GM12801 (cell line): ENCODE measurements around the gene OCA2.

Source experiments
- TF ChIP-seq, protein P1 (sequence below): IDR thresholded peaks from one replicate; pipeline ENCODE4 v1.5.1; 2011; ENCODE audit warnings: control low read depth; ENCODE audit not compliant: insufficient read length; ENCODE audit errors: extremely low read depth

Gene OCA2

DNA sequence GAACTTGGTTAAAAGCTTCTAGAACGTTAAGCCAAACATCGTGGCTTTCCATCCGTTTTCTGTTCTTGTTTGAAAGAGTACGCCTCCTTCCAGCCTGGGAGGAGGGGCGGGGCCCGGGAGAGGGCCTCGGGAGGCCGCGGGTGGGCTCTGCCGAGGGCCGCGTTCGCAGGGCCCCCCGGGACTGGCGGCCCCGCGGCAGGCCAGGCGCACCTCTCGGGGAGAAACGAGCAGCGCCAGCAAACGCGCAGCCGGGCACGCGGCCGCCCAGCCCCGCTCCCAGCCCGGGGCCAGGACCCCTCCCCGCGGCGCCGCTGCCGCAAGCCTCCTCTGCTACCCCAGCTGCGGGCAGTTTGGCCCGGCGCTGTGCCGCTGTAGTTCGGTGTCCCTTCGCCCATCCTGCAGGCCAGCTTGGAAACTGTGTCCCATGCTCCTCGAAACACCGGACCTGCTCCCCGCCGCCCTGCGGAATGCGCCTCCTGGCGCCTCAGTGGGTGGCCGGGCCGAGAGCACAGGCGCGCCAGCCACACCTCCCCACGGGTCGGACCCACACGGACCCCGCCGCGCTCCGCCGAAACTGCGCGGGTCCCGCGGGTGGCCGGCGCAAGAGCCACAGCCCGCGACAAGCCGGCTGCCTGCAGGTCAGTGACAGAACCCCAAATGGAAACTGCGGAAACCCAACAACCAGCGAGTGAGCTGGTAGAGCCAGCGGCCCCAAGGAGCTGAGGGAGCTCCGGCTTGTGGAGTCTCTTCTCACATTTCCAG, 2.3 kb downstream of the OCA2 start:
- TF ChIP-seq, protein P1, sequence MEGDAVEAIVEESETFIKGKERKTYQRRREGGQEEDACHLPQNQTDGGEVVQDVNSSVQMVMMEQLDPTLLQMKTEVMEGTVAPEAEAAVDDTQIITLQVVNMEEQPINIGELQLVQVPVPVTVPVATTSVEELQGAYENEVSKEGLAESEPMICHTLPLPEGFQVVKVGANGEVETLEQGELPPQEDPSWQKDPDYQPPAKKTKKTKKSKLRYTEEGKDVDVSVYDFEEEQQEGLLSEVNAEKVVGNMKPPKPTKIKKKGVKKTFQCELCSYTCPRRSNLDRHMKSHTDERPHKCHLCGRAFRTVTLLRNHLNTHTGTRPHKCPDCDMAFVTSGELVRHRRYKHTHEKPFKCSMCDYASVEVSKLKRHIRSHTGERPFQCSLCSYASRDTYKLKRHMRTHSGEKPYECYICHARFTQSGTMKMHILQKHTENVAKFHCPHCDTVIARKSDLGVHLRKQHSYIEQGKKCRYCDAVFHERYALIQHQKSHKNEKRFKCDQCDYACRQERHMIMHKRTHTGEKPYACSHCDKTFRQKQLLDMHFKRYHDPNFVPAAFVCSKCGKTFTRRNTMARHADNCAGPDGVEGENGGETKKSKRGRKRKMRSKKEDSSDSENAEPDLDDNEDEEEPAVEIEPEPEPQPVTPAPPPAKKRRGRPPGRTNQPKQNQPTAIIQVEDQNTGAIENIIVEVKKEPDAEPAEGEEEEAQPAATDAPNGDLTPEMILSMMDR: no peak

DNA sequence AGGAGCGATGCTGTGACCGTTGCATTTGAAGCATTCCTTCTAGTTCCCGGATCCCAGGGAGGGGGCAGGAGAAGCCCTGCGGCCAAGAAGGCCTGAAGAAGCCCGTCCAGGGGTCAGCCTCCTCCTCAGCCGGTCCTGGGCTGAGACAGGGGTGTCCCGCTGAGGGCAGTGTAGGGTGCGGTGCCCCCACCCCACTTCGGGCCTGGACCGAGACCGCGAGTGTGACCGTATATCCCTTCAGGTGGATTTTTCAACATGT, 2.8 kb downstream of the OCA2 start:
- TF ChIP-seq, protein P1: no peak

- TF ChIP-seq, protein P1: no peak
These were observed 4.2 kb downstream of the OCA2 start for GRCh38 chr15:28094732-28095521.

- TF ChIP-seq, protein P1: no peak
These were observed 5.2 kb downstream of the OCA2 start for GRCh38 chr15:28093752-28094535.

- TF ChIP-seq, protein P1: no peak
These were observed 7.8 kb downstream of the OCA2 start for GRCh38 chr15:28091313-28091712.

DNA sequence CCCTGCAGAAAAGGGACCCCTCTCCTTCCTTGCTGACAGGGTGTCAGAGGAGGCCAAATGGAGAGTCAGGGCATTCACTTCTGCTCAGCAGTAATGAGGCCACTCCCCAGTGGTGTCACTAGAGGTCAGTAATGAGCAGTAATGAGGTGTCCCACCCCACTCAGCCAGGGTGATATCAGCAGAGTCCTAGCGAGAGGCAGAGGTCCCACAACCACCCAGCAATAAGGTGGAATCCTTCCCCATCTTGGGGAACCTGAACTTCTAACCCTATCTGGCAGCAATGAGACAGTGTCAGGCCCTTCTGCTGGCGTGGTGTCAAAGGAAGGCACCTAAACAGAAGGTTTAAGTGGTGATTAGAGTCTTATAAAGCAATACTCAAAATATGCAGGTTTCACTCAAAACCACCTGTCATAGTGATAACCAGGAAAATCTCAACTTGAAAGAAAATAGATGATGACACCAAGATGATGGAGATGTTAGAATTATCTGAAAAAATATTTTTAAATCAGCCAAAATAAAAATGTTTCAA, 12.9 kb downstream of the OCA2 start:
- TF ChIP-seq, protein P1: no peak

- TF ChIP-seq, protein P1: no peak
These were observed 13.5 kb downstream of the OCA2 start for GRCh38 chr15:28085489-28086174.
